ENCODE results near the gene HCAR2. TPM values are rescaled to one million over a fixed set of nuclear protein-coding genes. Genes with fewer than 3 reads are reported as not detected.

The HCAR2 gene
- total RNA-seq, 1 experiment from 2014 or later, result not detected

DNA sequence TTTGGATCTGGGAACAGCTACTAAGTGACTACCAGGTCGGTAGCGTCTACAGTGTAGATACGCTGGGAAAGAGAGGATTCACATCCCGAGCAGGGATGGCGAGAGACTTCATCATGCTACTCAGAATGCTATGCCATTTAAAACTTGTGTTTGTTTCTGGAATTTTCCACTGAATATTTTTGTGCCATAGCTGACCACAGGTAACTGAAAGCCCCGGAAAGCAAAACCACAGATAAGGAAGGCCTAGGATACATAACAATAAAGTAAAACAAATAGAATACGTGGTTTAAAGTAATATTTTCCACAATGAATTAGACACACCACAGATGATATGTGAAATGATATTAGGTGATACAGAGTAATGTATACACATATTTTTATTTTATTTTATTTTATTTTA lies 35.4 kb upstream of the HCAR2 start (continued):
- TF ChIP-seq ZBTB33 (IDR thresholded peaks at IDR 0.05; ENCODE audit: extremely low read depth, insufficient replicate concordance, low read length) (no peak), ZFX (IDR thresholded peaks at IDR 0.05) (no peak), EGR1 (IDR thresholded peaks at IDR 0.05; ENCODE audit: low read depth) (no peak), EZH2 (IDR thresholded peaks at IDR 0.05) (no peak), POLR2A (IDR thresholded peaks at IDR 0.05; ENCODE audit: borderline replicate concordance, extremely low read depth, insufficient read depth, insufficient read length) (no peak), ZNF274 (IDR thresholded peaks at IDR 0.05; ENCODE audit: low read depth, low read length) (no peak)

DNA sequence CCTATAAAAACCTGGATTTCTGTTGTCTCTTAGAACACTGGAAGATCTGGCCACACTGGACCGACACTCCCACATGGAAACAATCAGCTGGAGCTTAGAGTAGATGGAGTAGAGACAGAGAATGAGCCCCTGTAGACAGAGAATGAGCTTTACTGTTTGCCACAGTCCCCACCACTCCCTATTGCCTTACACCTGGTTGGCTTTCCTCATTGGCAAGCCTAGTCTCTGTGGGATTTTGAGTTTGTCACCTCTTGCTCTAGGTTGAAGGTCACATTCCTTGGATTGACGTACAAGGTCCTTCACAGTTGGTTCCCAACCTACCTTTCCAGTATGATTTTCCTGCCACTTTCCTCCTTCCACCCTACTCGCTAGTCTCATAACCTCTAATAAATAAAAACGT lies 29.5 kb upstream of the HCAR2 start:
- Histone ChIP-seq H3K9me3 (ENCODE audit: control insufficient read depth in 1 of 2, insufficient read depth in 1 of 2, low read depth in 1 of 2, low read length in 2 of 2) (no peaks in the 10 kb centered on the region), H3K4me2 (ENCODE audit: low read length) (no peak overlapping the region), H3K27me3 (ENCODE audit: insufficient read depth, low read length) (no peaks in the 10 kb centered on the region), H3K9me2 (ENCODE audit: insufficient read depth) (no peaks in the 10 kb centered on the region), H2AFZ (ENCODE audit: low read depth, low read length, poor library complexity, severe bottlenecking) (no peak overlapping the region), H3K4me1 (ENCODE audit: control insufficient read depth in 1 of 2, insufficient read depth in 2 of 2, low read length in 2 of 2) (no peaks in the 10 kb centered on the region), H3K79me2 (ENCODE audit: insufficient read depth, low read length) (no peaks in the 10 kb centered on the region), H3K36me3 (ENCODE audit: control insufficient read depth in 1 of 2, insufficient read depth in 2 of 2, low read length in 2 of 2) (no peaks in the 10 kb centered on the region), H3K27ac (ENCODE audit: low read depth, low read length) (no peak overlapping the region), H4K20me1 (ENCODE audit: insufficient read depth) (no peaks in the 10 kb centered on the region), H3K9ac (ENCODE audit: low read length) (no peak overlapping the region), H3K4me3 (replicated peaks in 1 of 2; ENCODE audit: low read depth in 1 of 2, low read length in 2 of 2) (no peak overlapping the region)
- intact Hi-C loops (cut with micrococcal nuclease), result no loop called here
- ATAC-seq, result no peak
- ChIA-PET RAD21 (ENCODE audit: low non-redundant PET in 1 of 2, low total read pairs in 2 of 2, uncharacterized antibody in 2 of 2, unreplicated experiment in 2 of 2) (interaction anchor here in 1 of 2 experiments (0.8 kb wide), 1 partner anchor 155 kb away, joined by 3 read pairs; no protein-coding TSS in a partner anchor), CTCF (no interaction called here), POLR2A (no interaction called here)
- BruUV-seq (replicated peaks), result no TSS peak
- DNase-seq (ENCODE audit: low read depth, low spot score), result no peak
- no peak for TF ChIP-seq TCF7L2 (IDR thresholded peaks at IDR 0.05; ENCODE audit: borderline replicate concordance, extremely low read depth, insufficient read depth, insufficient read length)
- TF ChIP-seq RAD21 (IDR thresholded peaks at IDR 0.05; ENCODE audit: low read depth), result no peak
- no peak for TF ChIP-seq CBX3 (IDR thresholded peaks at IDR 0.05; ENCODE audit: low read depth)
- TF ChIP-seq EZH2 (IDR thresholded peaks at IDR 0.05), result no peak
- no peak for TF ChIP-seq YY1 (IDR thresholded peaks at IDR 0.05; ENCODE audit: extremely low read depth, insufficient replicate concordance, low read depth, low read length)
- no peak for TF ChIP-seq POLR2A (IDR thresholded peaks at IDR 0.05; ENCODE audit: borderline replicate concordance, extremely low read depth, insufficient read depth, insufficient read length)
- TF ChIP-seq FOSL1 (IDR thresholded peaks at IDR 0.05; ENCODE audit: low read depth), result no peak
- no peak for TF ChIP-seq ATF3 (IDR thresholded peaks at IDR 0.05)
- TF ChIP-seq REST (IDR thresholded peaks at IDR 0.05; ENCODE audit: low read depth), result no peak
- no peak for TF ChIP-seq EZH2phosphoT487 (IDR thresholded peaks at IDR 0.05; ENCODE audit: borderline replicate concordance)
- TF ChIP-seq ZFX (IDR thresholded peaks at IDR 0.05), result no peak
- TF ChIP-seq ZNF274 (IDR thresholded peaks at IDR 0.05; ENCODE audit: low read depth, low read length), result no peak
- TF ChIP-seq ZBTB33 (IDR thresholded peaks at IDR 0.05; ENCODE audit: extremely low read depth, insufficient replicate concordance, low read length), result no peak

Data from HCT116 (cell line).